AG04450 (cell line): ENCODE results near the gene ATXN3. TPM values are rescaled to one million over a fixed set of nuclear protein-coding genes. Genes with fewer than 3 reads are reported as not detected.

Experiments
- CTCF ChIA-PET: fragments of 300-600, 350-600 bp; formaldehyde crosslinking; extraction: SDS; loops from one replicate; lab custom pipeline; 2022; ENCODE audit warnings: antibody characterized with exemption, inconsistent platforms; lab: Charles Lee
- POLR2A ChIA-PET: fragments of 350-600 bp; formaldehyde crosslinking; extraction: SDS; loops from one replicate; lab custom pipeline; 2021; ENCODE audit warnings: antibody characterized with exemption, inconsistent platforms; lab: Yijun Ruan, JAX
- DNase-seq: peaks from one replicate; pipeline ENCODE4 v3.0.0-alpha.2; 2011; ENCODE audit warnings: low read depth, low spot score
- H3K27ac ChIP-seq: one replicate; pipeline ENCODE4 v1.5.1; 2012; ENCODE audit warnings: low read depth, low read length, control low read depth
- H3K27me3 ChIP-seq: one replicate; pipeline ENCODE4 v1.6.0; 2012; ENCODE audit warnings: low read length; ENCODE audit not compliant: control insufficient read depth, insufficient read depth
- H3K4me3 ChIP-seq: 2 replicates; pipeline ENCODE4 v1.5.1; 2011; ENCODE audit warnings: mild to moderate bottlenecking, low read depth, low read length, control low read depth
- H3K9me3 ChIP-seq: 2 replicates; pipeline ENCODE4 v1.5.1; 2012; ENCODE audit warnings: low read length; ENCODE audit not compliant: control insufficient read depth, insufficient read depth
- polyA plus RNA-seq: library from polyadenylated mRNA; depleted of rRNA; stranded (reverse); fragments of >200 nt; gene quantifications from 2 replicates; pipeline ENCODE4 v1.2.3, GENCODE V29; 2011
- TF ChIP-seq, protein P1 (sequence below): IDR thresholded peaks from 2 replicates; pipeline ENCODE4 v1.5.1; 2011; ENCODE audit warnings: low read depth, low read length, control low read depth, inconsistent platforms

Gene ATXN3
- polyA plus RNA-seq, 1 experiment, result 38.2 TPM

DNA sequence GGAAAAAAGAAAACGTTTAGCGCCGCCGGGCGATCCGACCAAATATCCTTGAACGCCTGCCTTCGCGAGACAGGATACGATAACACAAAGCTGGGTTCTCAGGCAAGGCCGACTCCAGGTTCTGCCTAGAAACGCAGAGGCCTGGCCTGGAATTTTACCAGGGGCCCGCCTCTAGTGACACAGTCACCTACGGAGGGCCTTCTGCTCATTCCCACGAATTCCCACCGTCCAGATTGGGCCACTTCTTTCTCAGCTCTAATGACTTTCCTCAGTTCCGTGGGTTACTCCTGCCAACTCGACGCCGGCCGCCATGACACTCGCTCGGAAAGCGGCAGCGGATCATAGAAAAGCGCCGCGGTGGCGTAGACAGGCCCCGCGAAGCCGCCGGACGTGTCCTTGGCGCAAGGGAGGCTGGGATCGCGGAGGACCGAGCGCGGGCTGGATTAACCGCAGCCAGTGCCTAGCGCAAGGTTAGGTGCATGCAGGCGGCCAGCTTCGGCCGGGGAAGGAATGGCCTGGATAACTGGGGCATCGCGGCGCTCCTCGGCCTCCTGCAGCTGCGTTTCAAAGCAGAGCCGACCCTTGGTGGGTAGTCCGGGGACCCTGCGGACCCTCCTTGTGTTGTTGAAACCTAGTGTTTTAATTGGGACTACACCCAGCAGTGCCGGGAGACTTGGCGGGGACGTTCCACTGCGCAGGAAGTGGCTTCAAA is 66.5 kb downstream of the ATXN3 start, which contains the start of gene TRIP11:
TSS of gene TRIP11 (minus strand) at position 341 of the 712 bp plus-strand sequence. CDS start 374 bp downstream, outside the sequence.
- ChIA-PET POLR2A (interaction anchor here (0.5 to 2.0 kb wide), 10 partner anchors 10 to 181 kb away, joined by 3 to 15 read pairs (median 4); partner anchors contain the start of genes ATXN3, CPSF2, FBLN5 and NDUFB1), CTCF (interaction anchor here (1.1 kb wide), 1 partner anchor 66 kb away, joined by 4 read pairs; the partner anchor contains the start of gene ATXN3)
- DNase-seq, result peak; percentile 88

DNA sequence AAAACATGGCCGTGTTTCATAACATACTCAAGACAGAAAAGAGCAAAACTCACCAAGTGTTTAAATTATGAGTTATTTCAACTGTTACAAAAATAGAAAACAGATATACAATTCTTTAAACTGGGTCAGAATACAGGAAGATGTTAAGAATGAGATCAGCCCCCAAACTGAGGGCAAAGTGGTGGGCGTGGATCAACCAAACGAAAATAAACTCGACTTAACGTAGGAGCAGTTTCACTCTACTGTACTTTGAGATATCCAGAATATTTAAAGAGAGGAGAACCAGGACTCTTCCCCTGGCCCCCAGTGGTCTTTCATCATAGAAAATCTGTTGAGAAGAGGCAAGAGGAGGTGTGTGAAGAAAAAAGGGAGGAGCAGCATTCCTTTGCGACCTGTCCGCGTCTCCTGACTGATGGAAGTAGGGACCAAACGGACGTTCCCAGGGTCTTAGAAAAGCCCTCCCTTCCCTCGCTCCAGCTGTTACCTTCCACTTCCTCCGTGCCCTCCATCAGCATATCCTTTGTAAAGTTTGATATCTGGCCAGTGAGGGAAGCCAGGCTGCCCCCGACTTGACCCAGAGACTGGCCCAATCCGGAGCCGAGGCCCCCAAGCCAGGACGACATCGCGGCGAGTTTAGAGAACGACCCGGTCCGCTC is 67.2 kb downstream of the ATXN3 start:
- POLR2A ChIA-PET, result interaction anchor here (1.4 to 2.0 kb wide), 5 partner anchors 9 to 92 kb away, joined by 3 to 15 read pairs (median 7); partner anchors contain the start of genes ATXN3, CPSF2, FBLN5 and NDUFB1
- H3K27me3 ChIP-seq, result no peaks in the 10 kb centered on the region
- peak; percentile 32 for DNase-seq
- peak overlapping the region; percentile 86 for H3K4me3 ChIP-seq
- TF ChIP-seq, protein P1, sequence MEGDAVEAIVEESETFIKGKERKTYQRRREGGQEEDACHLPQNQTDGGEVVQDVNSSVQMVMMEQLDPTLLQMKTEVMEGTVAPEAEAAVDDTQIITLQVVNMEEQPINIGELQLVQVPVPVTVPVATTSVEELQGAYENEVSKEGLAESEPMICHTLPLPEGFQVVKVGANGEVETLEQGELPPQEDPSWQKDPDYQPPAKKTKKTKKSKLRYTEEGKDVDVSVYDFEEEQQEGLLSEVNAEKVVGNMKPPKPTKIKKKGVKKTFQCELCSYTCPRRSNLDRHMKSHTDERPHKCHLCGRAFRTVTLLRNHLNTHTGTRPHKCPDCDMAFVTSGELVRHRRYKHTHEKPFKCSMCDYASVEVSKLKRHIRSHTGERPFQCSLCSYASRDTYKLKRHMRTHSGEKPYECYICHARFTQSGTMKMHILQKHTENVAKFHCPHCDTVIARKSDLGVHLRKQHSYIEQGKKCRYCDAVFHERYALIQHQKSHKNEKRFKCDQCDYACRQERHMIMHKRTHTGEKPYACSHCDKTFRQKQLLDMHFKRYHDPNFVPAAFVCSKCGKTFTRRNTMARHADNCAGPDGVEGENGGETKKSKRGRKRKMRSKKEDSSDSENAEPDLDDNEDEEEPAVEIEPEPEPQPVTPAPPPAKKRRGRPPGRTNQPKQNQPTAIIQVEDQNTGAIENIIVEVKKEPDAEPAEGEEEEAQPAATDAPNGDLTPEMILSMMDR, result no peak
- CTCF ChIA-PET, result no interaction called here
- peak overlapping the region; percentile 100 for H3K27ac ChIP-seq
- H3K9me3 ChIP-seq, result no peaks in the 10 kb centered on the region

More for the DNA sequence above, 66.5 kb downstream of the ATXN3 start, which contains the start of gene TRIP11:
- Histone ChIP-seq H3K9me3 (no peaks in the 10 kb centered on the region), H3K27ac (peak within 1 kb of the TSS; percentile 100), H3K27me3 (no peaks in the 10 kb centered on the region), H3K4me3 (peak within 1 kb of the TSS; percentile 86)
- TF ChIP-seq, protein P1, result no peak

DNA sequence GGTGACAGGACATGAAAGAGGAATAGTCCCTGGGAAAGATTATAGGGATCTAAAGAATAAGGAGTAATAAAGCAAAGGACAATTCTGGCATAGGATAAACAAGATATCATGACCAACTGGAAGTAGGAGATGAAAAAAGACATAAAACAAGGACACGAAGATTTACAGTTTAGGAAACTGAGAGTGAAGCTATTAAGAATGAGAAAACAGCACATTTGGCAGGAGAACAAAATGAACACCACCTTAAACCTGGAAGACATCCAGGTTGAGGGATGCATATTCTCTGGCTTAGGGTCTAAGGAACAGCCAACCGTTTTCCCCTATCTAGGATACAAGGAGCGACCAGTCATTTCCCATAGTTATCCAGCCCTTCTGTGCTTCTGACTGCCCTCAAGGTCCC is 68.4 kb downstream of the ATXN3 start:
- H3K9me3 ChIP-seq, result no peaks in the 10 kb centered on the region
- DNase-seq, result no peak
- CTCF ChIA-PET, result interaction anchor here (0.6 to 1.3 kb wide), 3 partner anchors 41 to 69 kb away, joined by 4 to 8 read pairs (median 7); partner anchors contain the start of gene ATXN3
- H3K4me3 ChIP-seq, result peak overlapping the region; percentile 86
- no peak overlapping the region for H3K27ac ChIP-seq
- POLR2A ChIA-PET, result no interaction called here
- TF ChIP-seq, protein P1, result no peak
- H3K27me3 ChIP-seq, result no peaks in the 10 kb centered on the region

DNA sequence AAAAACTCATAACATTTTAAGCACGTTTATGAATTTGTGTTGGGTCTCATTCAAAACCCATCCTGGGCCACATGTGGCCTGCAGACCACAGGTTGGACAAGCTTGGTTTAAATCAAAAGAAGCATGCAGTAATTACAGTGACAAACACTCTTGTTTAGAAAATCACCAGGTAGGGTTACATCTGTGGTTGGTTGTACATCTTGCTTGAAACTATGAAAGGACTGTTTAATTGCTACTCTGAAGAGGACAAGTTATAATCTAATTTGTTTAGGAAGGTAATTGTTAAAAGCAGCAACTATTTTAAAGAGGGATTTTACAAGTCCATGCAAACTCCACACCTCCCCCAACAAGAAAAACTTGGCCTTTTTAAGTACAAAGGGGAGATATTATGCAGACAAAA is 70.5 kb downstream of the ATXN3 start:
- CTCF ChIA-PET, result interaction anchor here (1.0 to 2.6 kb wide), 2 partner anchors 39 to 66 kb away, joined by 3 to 12 read pairs; no protein-coding TSS in a partner anchor
- no peak for DNase-seq
- Histone ChIP-seq H3K9me3 (no peaks in the 10 kb centered on the region), H3K27me3 (no peaks in the 10 kb centered on the region), H3K4me3 (no peak overlapping the region), H3K27ac (no peak overlapping the region)
- POLR2A ChIA-PET, result interaction anchor here (0.7 kb wide), 1 partner anchor 89 kb away, joined by 3 read pairs; no protein-coding TSS in a partner anchor
- TF ChIP-seq, protein P1, result no peak
